Measurements from ENCODE around the gene WDR18.

WDR18 gene

GRCh38 chr19:989381-990081 lies 5.4 kb downstream of the WDR18 start:
- H3K27me3 ChIP-seq (ENCODE audit: insufficient read depth, low read length): no peaks in the 10 kb centered on the region
- TF ChIP-seq CTCF (IDR thresholded peaks at IDR 0.05; ENCODE audit: low read length) (peak; percentile 20; the same call in 1 of the 2 replicates), EZH2 (IDR thresholded peaks at IDR 0.05; ENCODE audit: borderline replicate concordance, low read length) (no peak)
- H3K9me2 ChIP-seq (ENCODE audit: low read depth, low read length): no peaks in the 10 kb centered on the region
- no peak overlapping the region for H3K4me2 ChIP-seq (ENCODE audit: low read length)
- H3K79me2 ChIP-seq (ENCODE audit: insufficient read depth, low read length): no peaks in the 10 kb centered on the region
- no peak overlapping the region for H3K9ac ChIP-seq (ENCODE audit: low read length)
- peaks cover 40% of the 10 kb centered on the region for H3K36me3 ChIP-seq (ENCODE audit: insufficient read depth, low read length)
- no peaks in the 10 kb centered on the region for H3K9me3 ChIP-seq (ENCODE audit: low read length)
- H4K20me1 ChIP-seq (ENCODE audit: insufficient read depth, low read length): no peaks in the 10 kb centered on the region
- H3K27ac ChIP-seq (ENCODE audit: low read depth, low read length, poor library complexity, severe bottlenecking): no peak overlapping the region
- H3F3A ChIP-seq (ENCODE audit: insufficient read depth, low read length): no peaks in the 10 kb centered on the region
- H3K4me1 ChIP-seq (ENCODE audit: insufficient read depth, low read length, severe bottlenecking): peaks cover 6% of the 10 kb centered on the region
- no peak overlapping the region for H2AFZ ChIP-seq (ENCODE audit: low read length)
- no peak overlapping the region for H3K4me3 ChIP-seq (ENCODE audit: low read depth, low read length, poor library complexity, severe bottlenecking)

- no peak overlapping the region for H3K4me3 ChIP-seq (ENCODE audit: low read depth, low read length, poor library complexity, severe bottlenecking)
- H3K36me3 ChIP-seq (ENCODE audit: insufficient read depth, low read length): peaks cover 44% of the 10 kb centered on the region
- H3K4me2 ChIP-seq (ENCODE audit: low read length): no peak overlapping the region
- no peak overlapping the region for H2AFZ ChIP-seq (ENCODE audit: low read length)
- no peaks in the 10 kb centered on the region for H3K27me3 ChIP-seq (ENCODE audit: insufficient read depth, low read length)
- peaks cover under 1% of the 10 kb centered on the region for H3K4me1 ChIP-seq (ENCODE audit: insufficient read depth, low read length, severe bottlenecking)
- H3K79me2 ChIP-seq (ENCODE audit: insufficient read depth, low read length): no peaks in the 10 kb centered on the region
- H3K9me2 ChIP-seq (ENCODE audit: low read depth, low read length): no peaks in the 10 kb centered on the region
- no peaks in the 10 kb centered on the region for H4K20me1 ChIP-seq (ENCODE audit: insufficient read depth, low read length)
- no peak overlapping the region for H3K27ac ChIP-seq (ENCODE audit: low read depth, low read length, poor library complexity, severe bottlenecking)
- no peaks in the 10 kb centered on the region for H3K9me3 ChIP-seq (ENCODE audit: low read length)
- H3F3A ChIP-seq (ENCODE audit: insufficient read depth, low read length): no peaks in the 10 kb centered on the region
- no peak for TF ChIP-seq CTCF (IDR thresholded peaks at IDR 0.05; ENCODE audit: low read length)
- TF ChIP-seq EZH2 (IDR thresholded peaks at IDR 0.05; ENCODE audit: borderline replicate concordance, low read length): no peak
- no peak overlapping the region for H3K9ac ChIP-seq (ENCODE audit: low read length)
These were observed 6.0 kb downstream of the WDR18 start for GRCh38 chr19:990119-990571.

GRCh38 chr19:990746-991145 lies 6.6 kb downstream of the WDR18 start:
- Histone ChIP-seq H3K4me3 (ENCODE audit: low read depth, low read length, poor library complexity, severe bottlenecking) (no peak overlapping the region), H3K4me2 (ENCODE audit: low read length) (no peak overlapping the region), H3K36me3 (ENCODE audit: insufficient read depth, low read length) (peaks cover 43% of the 10 kb centered on the region)

More at GRCh38 chr19:990746-991145, 6.6 kb downstream of the WDR18 start:
- Histone ChIP-seq H3F3A (ENCODE audit: insufficient read depth, low read length) (no peaks in the 10 kb centered on the region), H2AFZ (ENCODE audit: low read length) (no peak overlapping the region), H3K4me1 (ENCODE audit: insufficient read depth, low read length, severe bottlenecking) (no peaks in the 10 kb centered on the region), H3K9ac (ENCODE audit: low read length) (no peak overlapping the region), H3K27ac (ENCODE audit: low read depth, low read length, poor library complexity, severe bottlenecking) (no peak overlapping the region), H3K9me2 (ENCODE audit: low read depth, low read length) (no peaks in the 10 kb centered on the region), H4K20me1 (ENCODE audit: insufficient read depth, low read length) (no peaks in the 10 kb centered on the region), H3K9me3 (ENCODE audit: low read length) (no peaks in the 10 kb centered on the region), H3K79me2 (ENCODE audit: insufficient read depth, low read length) (no peaks in the 10 kb centered on the region), H3K27me3 (ENCODE audit: insufficient read depth, low read length) (no peaks in the 10 kb centered on the region)
- TF ChIP-seq CTCF (IDR thresholded peaks at IDR 0.05; ENCODE audit: low read length) (no peak), EZH2 (IDR thresholded peaks at IDR 0.05; ENCODE audit: borderline replicate concordance, low read length) (no peak)

Data from OCI-LY1 (cell line).